Breast epithelium (tissue), 4 donors: ENCODE data around the gene TRMT5. TPM values are rescaled to one million over a fixed set of nuclear protein-coding genes. Genes with fewer than 3 reads are reported as not detected.

Experiments used
- DNase-seq, 2 donors: peaks; one replicate each; pipeline ENCODE4 v3.0.0-alpha.2; 2019; ENCODE audit warnings: low spot score in 2 of 2
- H3K27ac ChIP-seq, 2 donors: fragments of 200-600 bp; sonication (generic) in 1 of 2; one replicate each; pipeline ENCODE4 v1.5.1; 2016 to 2019; ENCODE audit warnings: mild to moderate bottlenecking in 1 of 2
- H3K27me3 ChIP-seq, 2 donors: fragments of 200-600 bp; sonication (generic) in 1 of 2; one replicate each; pipeline versions ENCODE4 v1.5.1 to v1.6.0; 2017 to 2019; ENCODE audit warnings: control low read depth in 1 of 2, mild to moderate bottlenecking in 1 of 2
- H3K36me3 ChIP-seq: fragments of 200-600 bp; one replicate; pipeline ENCODE4 v1.5.1; 2019
- H3K4me1 ChIP-seq, 2 donors: fragments of 200-600 bp; sonication (generic); one replicate each; pipeline ENCODE4 v1.5.1; 2016 to 2019; ENCODE audit warnings: control low read depth in 1 of 2
- H3K4me3 ChIP-seq, 3 donors: fragments of 200-600 bp; sonication (generic); 1 replicate in 2 of 3; 2 replicates in 1 of 3; pipeline ENCODE4 v1.5.1; 2016 to 2019; ENCODE audit warnings: mild to moderate bottlenecking in 3 of 3, moderate library complexity in 2 of 3
- H3K9me3 ChIP-seq, 2 donors: fragments of 200-600 bp; sonication (generic) in 1 of 2; one replicate each; pipeline ENCODE4 v1.5.1; 2016 to 2019; ENCODE audit warnings: control low read depth in 1 of 2
- POLR2A ChIP-seq: fragments of 450-650 bp; IDR thresholded peaks from one replicate; pipeline ENCODE4 v1.6.1; 2016; ENCODE audit warnings: antibody characterized with exemption, mild to moderate bottlenecking, moderate library complexity
- POLR2AphosphoS5 ChIP-seq, 3 donors: sonication (generic); formaldehyde crosslinking; IDR thresholded peaks; one replicate each; pipeline ENCODE4 v1.6.1; 2017; ENCODE audit warnings: antibody characterized with exemption in 3 of 3
- intact Hi-C: fragments of 100-400 bp; cut with DNase I; formaldehyde crosslinking; loops from one replicate; pipeline ENCODE4 v1.15.1; 2023; ENCODE audit warnings: low total_unique reads
- total RNA-seq, 3 donors: library from RNA; depleted of rRNA; stranded (reverse); fragments of >200 nt; gene quantifications; one replicate each; pipeline ENCODE4 v1.1.0, GENCODE V29; 2016
- TF ChIP-seq, protein P1 (sequence below), 3 donors: fragments of 450-650 bp; IDR thresholded peaks; one replicate each; pipeline ENCODE4 v1.5.1; 2016 to 2017; ENCODE audit warnings: antibody characterized with exemption in 3 of 3, mild to moderate bottlenecking in 3 of 3, moderate library complexity in 3 of 3

TRMT5 gene
- total RNA-seq, 3 donors from 2014 or later = 8.8 to 13.8 (median 11.4) TPM

GRCh38 chr14:60925286-60925685 lies 55.6 kb downstream of the TRMT5 start:
- Histone ChIP-seq H3K36me3 (no peaks in the 10 kb centered on the region), H3K9me3 (no peaks in the 10 kb centered on the region), H3K27me3 (no peaks in the 10 kb centered on the region), H3K4me3 (no peak overlapping the region), H3K27ac (no peak overlapping the region), H3K4me1 (no peaks in the 10 kb centered on the region)
- no peak for DNase-seq
- TF ChIP-seq, protein P1, sequence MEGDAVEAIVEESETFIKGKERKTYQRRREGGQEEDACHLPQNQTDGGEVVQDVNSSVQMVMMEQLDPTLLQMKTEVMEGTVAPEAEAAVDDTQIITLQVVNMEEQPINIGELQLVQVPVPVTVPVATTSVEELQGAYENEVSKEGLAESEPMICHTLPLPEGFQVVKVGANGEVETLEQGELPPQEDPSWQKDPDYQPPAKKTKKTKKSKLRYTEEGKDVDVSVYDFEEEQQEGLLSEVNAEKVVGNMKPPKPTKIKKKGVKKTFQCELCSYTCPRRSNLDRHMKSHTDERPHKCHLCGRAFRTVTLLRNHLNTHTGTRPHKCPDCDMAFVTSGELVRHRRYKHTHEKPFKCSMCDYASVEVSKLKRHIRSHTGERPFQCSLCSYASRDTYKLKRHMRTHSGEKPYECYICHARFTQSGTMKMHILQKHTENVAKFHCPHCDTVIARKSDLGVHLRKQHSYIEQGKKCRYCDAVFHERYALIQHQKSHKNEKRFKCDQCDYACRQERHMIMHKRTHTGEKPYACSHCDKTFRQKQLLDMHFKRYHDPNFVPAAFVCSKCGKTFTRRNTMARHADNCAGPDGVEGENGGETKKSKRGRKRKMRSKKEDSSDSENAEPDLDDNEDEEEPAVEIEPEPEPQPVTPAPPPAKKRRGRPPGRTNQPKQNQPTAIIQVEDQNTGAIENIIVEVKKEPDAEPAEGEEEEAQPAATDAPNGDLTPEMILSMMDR (IDR thresholded peaks at IDR 0.05) = no peak
- no peak for TF ChIP-seq POLR2A
- TF ChIP-seq POLR2AphosphoS5 (IDR thresholded peaks at IDR 0.05) = no peak
- intact Hi-C loops = no loop called here

GRCh38 chr14:60922050-60922449 lies 58.8 kb downstream of the TRMT5 start:
- Histone ChIP-seq H3K4me1 (no peaks in the 10 kb centered on the region), H3K9me3 (no peaks in the 10 kb centered on the region), H3K36me3 (no peaks in the 10 kb centered on the region), H3K27me3 (no peaks in the 10 kb centered on the region), H3K27ac (no peak overlapping the region), H3K4me3 (no peak overlapping the region)
- no peak for DNase-seq
- intact Hi-C loops = no loop called here
- TF ChIP-seq, protein P1 (IDR thresholded peaks at IDR 0.05) = no peak
- no peak for TF ChIP-seq POLR2A
- no peak for TF ChIP-seq POLR2AphosphoS5 (IDR thresholded peaks at IDR 0.05)

Other genes with a start within 250 kb of the TRMT5 start
- gene MNAT1, start 246.3 kb downstream of the TRMT5 start, total RNA-seq = 10 to 100 TPM; 30.6 to 70.4 (median 50.8) TPM
- gene SLC38A6, start 166 bp upstream of the TRMT5 start, total RNA-seq = 10 to 100 TPM; 39.7 to 45.0 (median 44.1) TPM